ENCODE measurements around the gene PXYLP1. TPM values are rescaled to one million over a fixed set of nuclear protein-coding genes. Genes with fewer than 3 reads are reported as not detected.

PXYLP1 gene
- total and polyA plus RNA-seq, 2 of the 8 experiments (the other 6 are each of a cell fraction or from before 2014, with no cell fraction given), result 19.4 to 20.6 TPM

GRCh38 chr3:141330235-141330634 is 98.6 kb downstream of the PXYLP1 start:
- Histone ChIP-seq H2BK15ac (ENCODE audit: low read length) (no peak overlapping the region), H3K18ac (ENCODE audit: extremely low read depth, low read length) (no peak overlapping the region), H4K91ac (replicated peaks; ENCODE audit: insufficient read length, low read length) (no peak overlapping the region), H3K14ac (ENCODE audit: insufficient read length) (no peak overlapping the region), H3K23ac (ENCODE audit: insufficient read length) (no peak overlapping the region), H2BK20ac (ENCODE audit: low read length) (no peak overlapping the region), H3K9me3 (ENCODE audit: insufficient read depth in 2 of 2, low read depth in 1 of 2, low read length in 1 of 2) (no peaks in the 10 kb centered on the region), H2BK12ac (ENCODE audit: low read depth, low read length) (no peak overlapping the region), H4K8ac (ENCODE audit: extremely low read depth, insufficient read depth, low read length) (no peak overlapping the region; the same call in 1 of the 2 replicates), H3K4me1 (replicated peaks in 1 of 4; ENCODE audit: control insufficient read depth in 3 of 4, insufficient read depth in 4 of 4, low read length in 3 of 4) (peaks cover 0 to 9% (median 3%) of the 10 kb centered on the region in 4 experiments; a peak in 3 of 7 replicates), H2AFZ (ENCODE audit: low read length) (no peak overlapping the region), H3K27me3 (replicated peaks in 1 of 4; ENCODE audit: control insufficient read depth in 3 of 4, extremely low read depth in 1 of 4, insufficient read depth in 3 of 4, low read length in 3 of 4) (no peaks in the 10 kb centered on the region), H3K4ac (replicated peaks; ENCODE audit: insufficient read length, low read depth, low read length) (no peak overlapping the region), H2BK120ac (replicated peaks; ENCODE audit: low read depth, low read length) (no peak overlapping the region), H3K4me3 (ENCODE audit: extremely low read depth in 1 of 4, insufficient read depth in 2 of 4, low read depth in 3 of 4, low read length in 4 of 4) (no peak overlapping the region), H3K4me2 (ENCODE audit: insufficient read depth in 1 of 2, low read depth in 2 of 2, low read length in 2 of 2) (no peak overlapping the region), H4K20me1 (replicated peaks in 1 of 2; ENCODE audit: control insufficient read depth in 1 of 2, insufficient read depth in 2 of 2, low read length in 2 of 2) (no peaks in the 10 kb centered on the region), H3K79me2 (ENCODE audit: control insufficient read depth in 1 of 2, insufficient read depth in 2 of 2, low read length in 2 of 2) (no peaks in the 10 kb centered on the region), H2BK5ac (ENCODE audit: low read depth, low read length) (no peak overlapping the region), H3K9ac (replicated peaks in 1 of 4; ENCODE audit: extremely low read depth in 1 of 4, low read depth in 3 of 4, low read length in 3 of 4) (no peak overlapping the region), H4K5ac (ENCODE audit: insufficient read length, low read depth, low read length) (no peak overlapping the region), H3K36me3 (ENCODE audit: control insufficient read depth in 2 of 4, insufficient read depth in 4 of 4, low read length in 3 of 4) (no peaks in the 10 kb centered on the region), H3K79me1 (ENCODE audit: low read depth, low read length) (no peaks in the 10 kb centered on the region), H3K23me2 (ENCODE audit: low read depth, low read length) (no peaks in the 10 kb centered on the region), H2AK5ac (ENCODE audit: low read depth, low read length) (no peak overlapping the region), H3K56ac (replicated peaks; ENCODE audit: insufficient read length, low read depth, low read length) (no peak overlapping the region), H3K27ac (ENCODE audit: low read depth, low read length) (no peak overlapping the region)
- DNase-seq (ENCODE audit: low read depth in 1 of 2, low spot score in 2 of 2), result no peak
- WGBS, 2 experiments (ENCODE audit: extremely low coverage in 1 of 2, insufficient coverage in 1 of 2, insufficient read length in 1 of 2, insufficient replicate concordance in 2 of 2, low coverage in 1 of 2, low lambda C conversion rate in 2 of 2, missing lambda C conversion rate in 1 of 2), result 93% methylated on average over 3 of the region's 3 CpGs; no CpG with 5 or more reads in 1 of the 2 experiments
- FAIRE-seq, result no peak
- CTCF ChIA-PET (ENCODE audit: partially characterized antibody), result interaction anchor here (0.9 to 1.6 kb wide), 3 partner anchors 18 to 112 kb away, joined by 3 to 4 read pairs (median 3); no protein-coding TSS in a partner anchor
- POLR2A ChIA-PET (ENCODE audit: partially characterized antibody), result no interaction called here
- TF ChIP-seq EP300 (IDR thresholded peaks at IDR 0.05; ENCODE audit: borderline replicate concordance in 1 of 2, low read depth in 2 of 2, low read length in 2 of 2) (no peak), SUZ12 (IDR thresholded peaks at IDR 0.05; ENCODE audit: low read length) (no peak), KDM5A (IDR thresholded peaks at IDR 0.05; ENCODE audit: low read length) (no peak), CEBPB (IDR thresholded peaks at IDR 0.05; ENCODE audit: low read depth, low read length) (no peak), RNF2 (IDR thresholded peaks at IDR 0.05; ENCODE audit: borderline replicate concordance, low read depth, low read length, missing control alignments, poor library complexity, severe bottlenecking) (no peak), CTCF (IDR thresholded peaks at IDR 0.05; ENCODE audit: control extremely low read depth in 1 of 3, insufficient read depth in 1 of 3, low read depth in 1 of 3, low read length in 3 of 3) (no peak), ATF3 (IDR thresholded peaks at IDR 0.05; ENCODE audit: insufficient read depth, low read depth, low read length) (no peak), MAFK (IDR thresholded peaks at IDR 0.05; ENCODE audit: low read depth, low read length) (no peak), CHD1 (IDR thresholded peaks at IDR 0.05; ENCODE audit: low read depth, low read length) (no peak), TBP (IDR thresholded peaks at IDR 0.05; ENCODE audit: low read depth, low read length) (no peak), TCF12 (IDR thresholded peaks at IDR 0.05; ENCODE audit: low read depth, low read length) (no peak)
